GM10266 (cell line): ENCODE results near the gene KCNQ4.

Experiments
- DNase-seq: peaks from one replicate; pipeline ENCODE4 v3.0.0; 2012; ENCODE audit errors: extremely low spot score
- TF ChIP-seq, protein P1 (sequence below): IDR thresholded peaks from 2 replicates; pipeline ENCODE4 v1.5.1; 2012; ENCODE audit warnings: mild to moderate bottlenecking, low read depth; ENCODE audit not compliant: control insufficient read depth, insufficient read depth; ENCODE audit errors: missing control alignments

Gene KCNQ4

GRCh38 chr1:40845895-40846294 is 62.3 kb downstream of the KCNQ4 start:
- TF ChIP-seq, protein P1, sequence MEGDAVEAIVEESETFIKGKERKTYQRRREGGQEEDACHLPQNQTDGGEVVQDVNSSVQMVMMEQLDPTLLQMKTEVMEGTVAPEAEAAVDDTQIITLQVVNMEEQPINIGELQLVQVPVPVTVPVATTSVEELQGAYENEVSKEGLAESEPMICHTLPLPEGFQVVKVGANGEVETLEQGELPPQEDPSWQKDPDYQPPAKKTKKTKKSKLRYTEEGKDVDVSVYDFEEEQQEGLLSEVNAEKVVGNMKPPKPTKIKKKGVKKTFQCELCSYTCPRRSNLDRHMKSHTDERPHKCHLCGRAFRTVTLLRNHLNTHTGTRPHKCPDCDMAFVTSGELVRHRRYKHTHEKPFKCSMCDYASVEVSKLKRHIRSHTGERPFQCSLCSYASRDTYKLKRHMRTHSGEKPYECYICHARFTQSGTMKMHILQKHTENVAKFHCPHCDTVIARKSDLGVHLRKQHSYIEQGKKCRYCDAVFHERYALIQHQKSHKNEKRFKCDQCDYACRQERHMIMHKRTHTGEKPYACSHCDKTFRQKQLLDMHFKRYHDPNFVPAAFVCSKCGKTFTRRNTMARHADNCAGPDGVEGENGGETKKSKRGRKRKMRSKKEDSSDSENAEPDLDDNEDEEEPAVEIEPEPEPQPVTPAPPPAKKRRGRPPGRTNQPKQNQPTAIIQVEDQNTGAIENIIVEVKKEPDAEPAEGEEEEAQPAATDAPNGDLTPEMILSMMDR, result no peak
- no peak for DNase-seq

GRCh38 chr1:40847023-40847745 is 63.6 kb downstream of the KCNQ4 start:
- no peak for DNase-seq
- TF ChIP-seq, protein P1, result no peak

GRCh38 chr1:40848530-40849189 is 65.1 kb downstream of the KCNQ4 start:
- DNase-seq, result no peak
- TF ChIP-seq, protein P1, result peak; percentile 80

DNA sequence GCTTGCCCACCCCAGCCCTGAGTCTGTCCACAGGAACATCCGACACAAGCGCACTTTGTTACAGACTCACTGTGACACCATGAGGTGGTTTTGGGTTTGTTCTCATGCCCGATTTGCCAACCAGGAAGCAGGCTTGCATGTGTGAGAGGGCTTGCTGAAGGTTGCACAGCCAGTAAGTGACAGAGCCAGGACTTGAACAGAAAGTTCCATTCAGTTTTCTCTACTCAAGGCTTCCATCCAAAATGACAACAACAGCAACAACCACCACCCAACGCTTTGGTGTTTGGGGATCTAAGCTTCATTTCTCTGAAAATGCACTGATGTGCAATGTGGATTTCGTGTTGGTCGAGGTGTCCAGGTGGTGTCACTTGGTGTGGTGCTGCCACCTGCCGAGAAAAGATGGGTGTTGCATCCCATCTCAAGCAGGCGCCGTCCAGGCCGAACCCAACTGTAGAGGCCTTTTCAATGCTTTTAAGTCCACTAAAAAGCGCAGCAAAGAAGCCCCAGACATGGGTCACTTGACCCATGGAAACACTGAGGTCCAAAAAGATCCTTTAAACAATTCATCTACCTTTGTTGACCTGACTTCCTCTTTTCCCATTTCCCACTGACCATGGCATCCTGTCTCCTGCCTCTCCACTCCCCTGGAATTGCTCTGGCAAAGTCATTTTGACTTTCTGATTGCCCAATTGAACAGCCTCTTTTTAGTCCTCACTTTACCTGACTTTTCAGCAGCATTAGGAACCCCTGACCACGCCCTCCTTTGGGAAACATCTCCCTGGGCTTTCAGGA is 66.4 kb downstream of the KCNQ4 start:
- peak; percentile 82 for DNase-seq
- TF ChIP-seq, protein P1, result peak; percentile 90

- TF ChIP-seq, protein P1, result no peak
- no peak for DNase-seq
Observed at GRCh38 chr1:40851643-40852042, 68.1 kb downstream of the KCNQ4 start.

- TF ChIP-seq, protein P1, result no peak
- DNase-seq, result no peak
Observed at GRCh38 chr1:40853113-40853884, 69.7 kb downstream of the KCNQ4 start.
